GM21515 (cell line): ENCODE measurements around the gene IFNL3.
"Not testable (repeated sequence)": the region's sequence is repeated elsewhere in the genome, so short reads cannot be mapped to it uniquely, and the experiment has no call there.

Experiments used
- ATAC-seq: cut with Tn5 transposase; IDR thresholded peaks from one replicate; pipeline ENCODE4 v1.9.1; 2021; ENCODE audit not compliant: unreplicated experiment

Gene IFNL3

GRCh38 chr19:39218230-39219007, 26.4 kb downstream of the IFNL3 start:
- ATAC-seq: no peak

- ATAC-seq: no peak
Measured at GRCh38 chr19:39217094-39217493, 27.7 kb downstream of the IFNL3 start.

- ATAC-seq: not testable (repeated sequence)
Measured at GRCh38 chr19:39215323-39215722, 29.5 kb downstream of the IFNL3 start.

- ATAC-seq: no peak
Measured at GRCh38 chr19:39212375-39212742, 32.4 kb downstream of the IFNL3 start.

GRCh38 chr19:39211731-39212374, 33.0 kb downstream of the IFNL3 start:
- ATAC-seq: no peak

GRCh38 chr19:39209196-39209595, 35.6 kb downstream of the IFNL3 start:
- no peak for ATAC-seq

GRCh38 chr19:39208175-39208795, 36.5 kb downstream of the IFNL3 start:
- ATAC-seq: no peak

GRCh38 chr19:39207293-39207836, 37.4 kb downstream of the IFNL3 start:
- no peak for ATAC-seq

- no peak for ATAC-seq
Measured at GRCh38 chr19:39206122-39206521, 38.7 kb downstream of the IFNL3 start.

- ATAC-seq: no peak
Measured at GRCh38 chr19:39205449-39205764, 39.4 kb downstream of the IFNL3 start.

GRCh38 chr19:39203372-39204341, 41.1 kb downstream of the IFNL3 start, which contains the start of gene SYCN:
Gene SYCN, minus strand, starts transcription at chr19:39204263. Its CDS starts 9 bp downstream, at chr19:39204254.
- no peak for ATAC-seq

- no peak for ATAC-seq
Measured at GRCh38 chr19:39202998-39203355, 41.8 kb downstream of the IFNL3 start.

- no peak for ATAC-seq
Measured at GRCh38 chr19:39200803-39201115, 44.0 kb downstream of the IFNL3 start.

GRCh38 chr19:39200066-39200802, 44.6 kb downstream of the IFNL3 start:
- no peak for ATAC-seq

GRCh38 chr19:39199025-39199424, 45.8 kb downstream of the IFNL3 start:
- no peak for ATAC-seq

GRCh38 chr19:39197808-39198207, 47.0 kb downstream of the IFNL3 start:
- no peak for ATAC-seq

- ATAC-seq: no peak
Measured at GRCh38 chr19:39196860-39197562, 47.8 kb downstream of the IFNL3 start, which contains the start of gene NCCRP1. Gene NCCRP1, plus strand, starts transcription at chr19:39196964. Its CDS starts 19 bp downstream, at chr19:39196983.

GRCh38 chr19:39196320-39196719, 48.5 kb downstream of the IFNL3 start:
- ATAC-seq: no peak

- no peak for ATAC-seq
Measured at GRCh38 chr19:39195755-39196154, 49.1 kb downstream of the IFNL3 start.
